HL-60 (cell line): ENCODE data around the gene TNFAIP2.

Experiments
- DNase-seq, 2 experiments: peaks; one replicate each; pipeline ENCODE4 v3.0.0-alpha.2; 2010 to 2020; ENCODE audit warnings: low read depth in 1 of 2, low spot score in 1 of 2
- H3K27ac ChIP-seq: fragments of 250-450 bp; sonication (Bioruptor Pico); replicated peaks from 2 replicates; pipeline ENCODE4 v1.5.1; 2020; ENCODE audit warnings: mild to moderate bottlenecking, moderate library complexity
- H3K27me3 ChIP-seq: fragments of 250-450 bp; sonication (Bioruptor Pico); 2 replicates; pipeline ENCODE4 v1.5.1; 2021; ENCODE audit warnings: mild to moderate bottlenecking, moderate library complexity; ENCODE audit not compliant: insufficient read depth, poor library complexity, severe bottlenecking
- H3K4me3 ChIP-seq: replicated peaks from 2 replicates; pipeline ENCODE4 v1.5.1; 2011; ENCODE audit warnings: mild to moderate bottlenecking, control low read depth, low read length; ENCODE audit not compliant: insufficient read depth
- CTCF ChIP-seq: IDR thresholded peaks from one replicate; pipeline ENCODE4 v1.5.1; 2011; ENCODE audit warnings: low read length, control low read depth, inconsistent platforms; ENCODE audit not compliant: insufficient read depth
- GABPA ChIP-seq: IDR thresholded peaks from 2 replicates; pipeline ENCODE4 v1.6.1; 2012; ENCODE audit warnings: low read depth
- POLR2AphosphoS5 ChIP-seq: IDR thresholded peaks from 2 replicates; pipeline ENCODE4 v1.6.1; 2012; ENCODE audit warnings: low read depth
- SPI1 ChIP-seq: IDR thresholded peaks from 2 replicates; pipeline ENCODE4 v1.6.1; 2012; ENCODE audit warnings: low read depth, mild to moderate bottlenecking, borderline replicate concordance
- TF ChIP-seq, protein P1 (sequence below): IDR thresholded peaks from 2 replicates; pipeline ENCODE4 v1.6.1; 2012; ENCODE audit warnings: low read depth; ENCODE audit not compliant: insufficient replicate concordance

TNFAIP2 gene

DNA sequence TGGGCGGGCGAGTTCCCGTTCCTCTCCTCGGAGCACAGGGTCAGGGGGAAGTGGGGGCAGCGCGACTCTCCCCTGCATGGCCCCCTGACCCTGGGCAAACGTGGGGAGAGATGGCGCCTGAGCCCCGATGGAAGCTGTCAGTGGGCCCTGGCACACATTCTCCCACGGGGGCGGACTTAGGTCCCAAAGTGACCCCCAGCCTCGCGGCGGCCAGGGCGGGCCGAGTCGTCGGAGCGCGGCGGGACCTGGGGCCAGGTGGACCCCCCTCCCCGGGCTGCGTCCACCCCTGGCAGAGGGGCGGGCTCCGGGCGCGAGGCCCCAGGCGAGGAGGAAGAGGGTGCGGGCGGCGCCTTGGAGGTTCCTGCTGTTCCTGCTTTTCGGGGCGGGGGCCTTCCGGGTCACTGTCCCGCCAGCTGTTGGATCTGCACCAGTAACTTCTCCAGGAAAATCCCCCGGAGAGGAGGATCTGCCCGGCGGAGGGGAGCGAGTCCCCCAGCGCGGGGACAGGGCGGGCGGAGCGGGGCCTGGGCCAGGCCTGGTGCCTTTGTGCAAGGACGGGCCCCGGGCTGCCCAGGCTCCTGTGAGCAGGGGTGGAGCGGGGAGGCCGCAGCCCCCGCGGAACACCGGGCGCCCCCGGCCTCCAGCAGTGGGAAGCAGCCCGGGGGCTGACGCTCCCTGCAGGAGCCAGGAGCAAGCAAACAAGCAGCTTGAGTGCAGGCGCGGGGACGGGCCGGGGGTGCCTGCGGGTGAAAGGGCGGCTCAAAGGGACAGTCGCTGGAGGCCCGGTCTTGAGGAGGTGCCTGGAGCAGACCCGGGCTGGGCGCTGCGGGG, 15.3 kb downstream of the TNFAIP2 start:
- no peak overlapping the region for H3K4me3 ChIP-seq
- no peak for TF ChIP-seq CTCF
- no peak for TF ChIP-seq GABPA
- TF ChIP-seq SPI1 = no peak
- TF ChIP-seq, protein P1, sequence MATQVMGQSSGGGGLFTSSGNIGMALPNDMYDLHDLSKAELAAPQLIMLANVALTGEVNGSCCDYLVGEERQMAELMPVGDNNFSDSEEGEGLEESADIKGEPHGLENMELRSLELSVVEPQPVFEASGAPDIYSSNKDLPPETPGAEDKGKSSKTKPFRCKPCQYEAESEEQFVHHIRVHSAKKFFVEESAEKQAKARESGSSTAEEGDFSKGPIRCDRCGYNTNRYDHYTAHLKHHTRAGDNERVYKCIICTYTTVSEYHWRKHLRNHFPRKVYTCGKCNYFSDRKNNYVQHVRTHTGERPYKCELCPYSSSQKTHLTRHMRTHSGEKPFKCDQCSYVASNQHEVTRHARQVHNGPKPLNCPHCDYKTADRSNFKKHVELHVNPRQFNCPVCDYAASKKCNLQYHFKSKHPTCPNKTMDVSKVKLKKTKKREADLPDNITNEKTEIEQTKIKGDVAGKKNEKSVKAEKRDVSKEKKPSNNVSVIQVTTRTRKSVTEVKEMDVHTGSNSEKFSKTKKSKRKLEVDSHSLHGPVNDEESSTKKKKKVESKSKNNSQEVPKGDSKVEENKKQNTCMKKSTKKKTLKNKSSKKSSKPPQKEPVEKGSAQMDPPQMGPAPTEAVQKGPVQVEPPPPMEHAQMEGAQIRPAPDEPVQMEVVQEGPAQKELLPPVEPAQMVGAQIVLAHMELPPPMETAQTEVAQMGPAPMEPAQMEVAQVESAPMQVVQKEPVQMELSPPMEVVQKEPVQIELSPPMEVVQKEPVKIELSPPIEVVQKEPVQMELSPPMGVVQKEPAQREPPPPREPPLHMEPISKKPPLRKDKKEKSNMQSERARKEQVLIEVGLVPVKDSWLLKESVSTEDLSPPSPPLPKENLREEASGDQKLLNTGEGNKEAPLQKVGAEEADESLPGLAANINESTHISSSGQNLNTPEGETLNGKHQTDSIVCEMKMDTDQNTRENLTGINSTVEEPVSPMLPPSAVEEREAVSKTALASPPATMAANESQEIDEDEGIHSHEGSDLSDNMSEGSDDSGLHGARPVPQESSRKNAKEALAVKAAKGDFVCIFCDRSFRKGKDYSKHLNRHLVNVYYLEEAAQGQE = no peak
- TF ChIP-seq POLR2AphosphoS5 = no peak

GRCh38 chr14:103139132-103140025, 16.1 kb downstream of the TNFAIP2 start:
- Histone ChIP-seq H3K27me3 (no peaks in the 10 kb centered on the region), H3K4me3 (no peak overlapping the region), H3K27ac (no peak overlapping the region)
- DNase-seq = no peak
- no peak for TF ChIP-seq CTCF
- TF ChIP-seq POLR2AphosphoS5 = no peak
- TF ChIP-seq SPI1 = no peak
- TF ChIP-seq, protein P1 = no peak
- no peak for TF ChIP-seq GABPA

More for the DNA sequence above, 15.3 kb downstream of the TNFAIP2 start:
- H3K27ac ChIP-seq = no peak overlapping the region
- no peak for DNase-seq
- no peaks in the 10 kb centered on the region for H3K27me3 ChIP-seq

DNA sequence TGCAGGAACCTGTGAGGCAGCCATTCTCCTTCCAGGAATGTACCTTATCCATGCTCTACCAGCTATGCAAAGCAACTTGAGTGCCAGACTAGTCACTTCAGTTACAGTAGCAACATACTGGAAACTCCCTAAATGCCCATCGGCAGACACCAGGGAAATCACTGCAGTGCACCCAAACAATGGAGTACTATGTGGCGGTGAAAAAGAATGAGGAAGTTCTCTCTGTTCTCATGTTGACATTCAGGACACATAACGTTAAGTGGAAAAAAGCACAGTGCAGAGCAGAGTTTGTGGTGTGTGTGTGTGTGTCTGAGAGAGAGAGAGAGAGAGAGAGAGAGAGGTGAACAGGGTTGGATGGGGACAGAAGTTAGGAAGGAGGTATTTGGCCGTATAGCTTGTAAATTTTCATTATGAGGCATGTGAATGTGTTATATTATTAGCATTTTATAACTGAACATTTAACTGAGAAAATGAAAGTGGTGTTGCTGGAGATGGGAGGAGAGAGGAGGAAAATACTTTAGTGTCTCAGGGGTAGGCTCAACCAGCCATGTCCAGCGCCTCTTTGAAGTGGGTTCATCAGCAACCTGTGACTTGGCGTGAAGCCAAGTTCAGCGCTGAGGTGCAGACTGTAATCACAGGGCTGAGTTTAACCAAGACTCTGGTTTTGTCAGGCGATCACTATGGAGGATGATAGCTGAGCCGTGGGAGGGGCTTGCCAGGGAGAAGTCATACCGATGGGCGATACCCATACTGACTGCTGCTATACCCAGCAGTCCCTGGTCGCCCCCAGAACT, 17.3 kb downstream of the TNFAIP2 start:
- H3K27me3 ChIP-seq = no peaks in the 10 kb centered on the region
- no peak overlapping the region for H3K27ac ChIP-seq
- no peak for DNase-seq
- no peak overlapping the region for H3K4me3 ChIP-seq
- TF ChIP-seq SPI1 (no peak), CTCF (no peak), POLR2AphosphoS5 (no peak), GABPA (no peak)
- TF ChIP-seq, protein P1 = no peak
